ENCODE results near the gene ABLIM3. TPM values are rescaled to one million over a fixed set of nuclear protein-coding genes. Genes with fewer than 3 reads are reported as not detected.

The ABLIM3 gene
- total RNA-seq, 1 experiment from 2014 or later = 40.7 TPM

DNA sequence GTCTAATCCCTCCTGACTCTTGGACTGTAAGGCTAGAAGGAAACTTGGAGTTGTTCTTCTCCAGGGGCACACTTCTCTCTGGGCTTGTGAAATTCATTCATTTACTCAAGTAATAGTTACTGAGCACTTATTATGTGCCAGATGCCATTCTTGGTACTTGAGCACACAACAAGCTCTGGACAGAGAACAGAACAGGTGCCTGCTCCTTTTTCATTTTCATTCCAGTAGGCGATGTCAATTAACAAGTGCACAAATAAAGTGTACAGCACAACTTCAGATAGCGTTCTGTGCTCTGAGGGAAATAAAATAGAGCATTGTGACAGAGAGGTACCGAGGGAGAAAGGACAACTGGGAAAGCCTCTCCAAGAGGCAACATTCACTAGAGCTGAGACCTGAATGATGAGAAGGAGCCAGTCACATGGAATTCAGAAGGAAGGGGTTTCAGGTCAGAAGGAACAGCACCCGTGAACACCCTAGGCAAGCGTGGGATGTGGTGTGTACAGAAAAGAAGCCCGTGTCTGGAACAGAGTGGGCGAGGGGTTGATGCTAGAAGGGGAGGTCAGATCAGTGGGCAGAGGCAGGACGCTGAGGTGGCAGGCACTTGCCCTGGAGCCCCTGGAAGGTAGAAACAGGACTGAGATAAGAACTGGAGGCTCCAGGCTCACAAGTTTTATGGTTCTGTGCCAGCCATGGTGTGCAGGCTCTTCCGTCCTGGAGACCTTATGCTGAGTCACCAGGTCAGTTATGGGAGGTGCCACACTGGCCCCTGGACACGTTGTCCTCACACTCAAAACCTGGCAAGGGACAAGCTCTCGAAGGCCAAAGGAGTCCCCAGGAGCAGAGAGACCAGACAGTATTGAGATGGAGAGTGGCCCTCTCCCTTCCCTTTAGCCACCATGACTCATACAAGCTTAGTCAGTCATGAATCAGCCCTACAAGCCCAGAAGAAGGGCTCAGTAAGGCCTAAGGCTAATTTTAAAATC is 7.2 kb upstream of the ABLIM3 start:
- DNase-seq (ENCODE audit: low read depth) = peak; percentile 100

DNA sequence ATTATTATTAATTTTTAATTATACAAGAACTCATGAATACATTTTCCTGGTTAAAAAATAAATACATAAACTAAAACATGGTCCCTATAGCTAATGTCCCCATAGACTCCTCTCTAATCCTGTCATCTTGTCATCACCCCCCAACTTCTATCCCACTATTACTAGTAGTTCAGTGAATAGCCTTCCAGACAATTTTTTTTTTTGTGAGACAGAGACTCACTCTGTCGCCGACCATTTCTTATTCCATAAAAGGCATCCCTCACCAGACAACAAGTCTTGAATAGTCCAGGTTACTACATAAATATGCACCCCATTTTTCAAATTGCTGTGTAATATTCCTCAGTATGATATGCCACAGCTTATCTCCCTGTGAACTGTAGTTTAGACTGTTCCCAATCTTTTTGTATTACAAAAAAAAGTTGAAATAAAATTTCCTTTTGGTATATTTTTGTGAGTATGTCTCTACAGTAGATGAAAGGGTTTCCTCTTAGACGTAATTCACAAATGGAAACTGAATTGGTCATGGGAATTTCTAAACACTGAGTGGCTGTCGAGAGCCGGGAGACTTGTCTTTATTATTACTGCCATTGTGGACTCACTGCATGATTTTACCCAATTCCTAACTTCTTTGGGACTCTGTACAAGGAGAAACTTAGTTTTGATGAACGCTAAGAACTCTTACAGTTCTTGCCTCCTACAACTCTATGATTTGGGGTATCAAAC is 6.4 kb upstream of the ABLIM3 start:
- peak; percentile 77 for DNase-seq (ENCODE audit: low read depth)

DNA sequence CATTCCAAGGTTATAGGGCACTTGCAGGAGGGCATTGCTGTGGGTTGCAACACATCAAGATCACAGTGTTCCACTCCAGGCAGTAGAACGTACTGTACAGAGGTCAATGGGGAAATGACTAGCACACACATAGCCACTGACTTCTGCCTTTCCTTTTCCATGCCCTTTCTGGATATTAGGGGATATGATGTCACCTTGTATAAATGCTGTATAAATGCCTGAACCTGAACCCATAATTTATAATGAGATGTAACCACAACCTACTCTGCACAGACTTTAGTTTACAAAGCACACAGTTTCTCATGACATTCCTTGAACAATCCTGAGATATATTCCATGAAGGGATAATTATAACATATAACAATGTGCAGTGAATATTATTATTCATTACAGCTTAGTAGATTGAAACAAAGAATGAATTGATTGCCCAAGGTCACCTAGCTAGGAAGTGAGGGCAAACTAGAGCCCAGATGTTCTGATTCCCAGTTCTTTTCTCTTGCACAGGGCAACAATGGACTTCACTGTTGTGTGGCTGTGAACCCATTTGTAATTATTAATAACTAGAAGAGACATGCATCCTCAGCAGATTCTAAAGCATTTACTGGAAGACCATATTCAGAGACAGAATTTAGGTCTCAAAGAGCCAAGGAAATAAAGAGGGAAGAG is 5.6 kb upstream of the ABLIM3 start:
- DNase-seq (ENCODE audit: low read depth) = peak; percentile 96

DNA sequence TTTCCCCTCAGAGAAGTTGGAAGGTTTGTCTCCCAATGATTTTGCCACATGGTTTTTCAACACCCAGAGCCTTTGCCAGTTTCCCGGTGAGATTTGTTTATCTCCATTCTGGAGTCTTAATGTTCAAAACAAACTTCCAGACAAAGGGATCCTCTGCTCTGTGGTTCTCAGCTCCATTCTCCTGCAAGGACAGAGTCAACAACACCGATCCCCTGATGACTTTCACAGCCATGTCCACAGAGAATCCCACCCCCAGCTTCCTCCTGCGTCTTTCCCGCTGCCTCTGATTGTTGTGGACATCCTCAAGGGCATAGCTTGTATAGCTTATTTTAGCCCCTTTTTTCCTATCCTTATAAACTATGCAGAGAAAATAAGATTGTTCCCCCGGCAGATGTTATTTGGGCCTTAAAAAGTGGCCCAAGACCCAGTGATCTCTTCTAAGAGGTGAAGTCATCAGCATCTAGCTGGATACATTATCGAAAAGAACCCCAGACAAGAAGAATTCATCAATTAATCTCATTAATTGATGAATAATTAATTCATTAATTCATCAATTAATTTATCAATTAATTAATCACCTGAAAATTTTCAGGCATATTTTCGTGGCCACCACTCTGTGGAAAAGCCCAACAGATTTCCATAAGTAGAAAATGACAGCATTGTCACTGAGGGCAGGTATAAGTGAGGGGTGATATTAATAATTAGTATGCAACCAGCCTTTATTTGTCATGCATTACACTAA is 2.9 kb upstream of the ABLIM3 start:
- no peak for DNase-seq (ENCODE audit: low read depth)

DNA sequence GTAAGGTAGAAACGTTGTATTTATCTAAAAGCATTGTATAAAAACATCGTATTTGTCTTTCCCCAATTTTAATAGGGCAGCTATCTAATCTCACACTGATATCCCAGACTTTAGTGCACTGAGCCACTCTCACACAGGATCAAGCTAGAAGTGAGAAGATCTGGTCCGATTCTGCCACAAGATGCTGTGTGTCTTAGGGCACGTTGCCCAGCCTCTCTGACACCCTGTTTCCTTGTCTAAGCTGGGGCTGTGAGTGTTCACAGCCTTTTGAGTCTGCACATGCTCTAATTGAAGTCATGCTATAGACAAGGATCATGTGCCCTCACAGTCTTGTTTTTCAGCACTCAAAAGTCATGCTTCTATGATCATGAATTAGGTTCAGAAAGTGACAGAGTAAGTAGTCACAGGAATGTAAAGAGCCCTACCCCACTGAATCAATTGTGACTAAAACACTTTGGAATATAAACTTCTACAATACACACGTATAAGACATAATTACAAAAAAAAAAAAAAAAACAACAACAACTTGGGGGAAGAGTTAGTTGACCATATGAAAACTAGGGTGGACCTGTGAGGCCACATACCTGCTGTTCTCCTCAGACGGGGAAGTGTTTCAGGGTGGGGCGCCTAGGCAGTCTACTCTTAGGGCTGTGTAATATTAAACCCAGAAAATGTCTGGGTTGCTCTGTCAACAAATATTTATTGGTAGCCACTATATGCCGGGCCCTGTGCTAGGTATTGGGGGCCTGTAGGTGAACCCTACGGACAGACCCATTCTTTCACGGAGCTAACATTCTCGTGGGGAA is 893 bp upstream of the ABLIM3 start:
- DNase-seq (ENCODE audit: low read depth) = no peak

DNA sequence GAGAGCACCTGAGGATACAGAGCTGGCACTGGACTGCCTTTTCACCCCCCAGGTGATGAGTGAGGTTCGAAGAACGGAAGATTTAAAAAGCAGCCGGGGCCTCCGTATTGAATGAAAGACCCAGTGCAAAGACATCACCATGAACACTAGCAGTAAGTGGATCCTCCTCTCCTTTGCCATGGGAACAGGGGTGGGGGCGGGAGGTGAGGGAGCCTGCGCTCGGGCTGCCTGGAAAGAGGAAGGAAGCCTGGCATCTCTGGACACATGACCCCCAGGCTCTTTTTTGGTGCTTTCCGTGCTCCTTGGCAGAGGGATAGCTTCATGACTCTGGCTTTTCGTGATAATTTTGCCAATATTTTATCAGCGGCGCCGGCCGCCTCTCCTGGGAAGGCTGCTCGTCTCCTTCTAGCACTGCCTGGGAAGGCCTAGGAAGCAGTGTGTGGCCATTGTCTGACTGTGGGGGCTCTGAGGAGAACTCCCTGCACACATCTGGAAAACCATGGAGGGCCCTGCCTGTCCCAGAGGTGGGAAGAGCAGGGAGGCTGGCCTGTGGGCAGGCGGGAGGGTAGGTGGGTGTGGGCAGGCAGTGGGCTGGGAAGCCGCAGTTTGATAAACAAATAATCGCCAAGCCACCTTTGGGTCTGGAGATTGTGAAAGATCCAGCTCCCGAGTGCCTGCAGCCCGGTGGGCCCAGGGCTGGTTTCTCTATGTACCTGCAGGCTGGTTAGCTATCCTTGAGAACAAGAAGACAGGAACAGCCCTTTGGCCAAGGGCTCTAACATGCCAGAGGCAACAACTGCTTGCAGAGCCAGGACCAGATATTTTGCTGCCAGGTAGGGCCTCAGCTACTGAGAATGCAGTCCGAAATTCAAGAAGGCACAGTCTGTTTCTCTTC is 911 bp downstream of the ABLIM3 start:
- peak; percentile 76 for DNase-seq (ENCODE audit: low read depth)

DNA sequence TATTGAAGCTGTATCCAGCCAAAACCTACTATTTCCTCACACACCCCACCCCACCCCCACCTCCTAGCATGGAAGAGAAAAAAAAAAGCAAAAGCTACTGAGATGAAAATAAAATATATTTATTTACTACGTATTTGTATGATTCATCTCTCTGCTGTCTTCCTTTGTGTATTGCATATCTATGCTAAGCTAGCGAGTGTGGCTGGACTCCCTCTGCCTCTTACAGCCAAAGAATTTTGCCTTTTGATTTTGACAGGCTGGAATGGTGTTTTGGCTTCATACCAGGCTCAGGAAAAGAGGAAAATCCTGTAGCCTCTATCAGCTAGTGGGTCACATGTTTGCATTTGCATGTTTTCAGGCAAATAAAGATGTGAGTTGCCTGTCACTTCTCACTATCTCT is 2.2 kb downstream of the ABLIM3 start:
- peak; percentile 73 for DNase-seq (ENCODE audit: low read depth)

DNA sequence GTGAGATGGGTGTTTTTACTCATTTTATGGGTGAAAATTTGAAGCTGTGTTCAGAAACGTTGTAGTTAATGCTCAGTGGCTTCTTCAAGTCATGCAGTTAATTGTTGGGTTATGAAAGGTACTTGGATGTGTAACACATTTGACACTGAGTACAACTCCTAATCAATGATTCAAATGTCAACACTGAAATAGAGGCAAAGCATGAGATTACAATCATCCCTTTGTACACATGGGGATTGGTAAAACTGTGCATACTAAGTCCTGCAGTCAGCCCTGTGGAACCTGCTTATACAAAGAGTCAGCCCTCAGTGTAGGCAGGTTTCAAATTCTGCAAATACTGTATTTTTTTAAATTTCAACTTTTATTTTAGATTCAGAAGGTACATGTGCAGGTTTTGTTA is 3.3 kb downstream of the ABLIM3 start:
- DNase-seq (ENCODE audit: low read depth) = no peak

DNA sequence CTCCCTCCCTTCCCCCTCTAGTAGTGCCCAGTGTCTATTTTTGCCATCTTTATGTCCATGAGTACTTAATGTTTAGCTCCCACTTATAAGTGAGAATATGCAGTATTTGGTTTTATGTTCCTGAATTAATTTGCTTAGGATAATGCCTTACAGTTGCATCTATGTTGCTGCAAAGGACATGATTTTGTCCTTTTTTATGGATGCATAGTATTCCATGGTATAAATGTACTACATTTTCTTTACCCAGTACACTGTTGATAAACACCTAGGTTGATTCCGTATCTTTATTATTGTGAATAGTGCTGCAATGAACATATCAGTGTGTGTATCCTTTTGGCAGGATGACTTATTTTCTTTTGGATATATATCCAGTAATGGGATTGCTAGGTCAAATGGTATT is 3.8 kb downstream of the ABLIM3 start:
- DNase-seq (ENCODE audit: low read depth) = no peak

DNA sequence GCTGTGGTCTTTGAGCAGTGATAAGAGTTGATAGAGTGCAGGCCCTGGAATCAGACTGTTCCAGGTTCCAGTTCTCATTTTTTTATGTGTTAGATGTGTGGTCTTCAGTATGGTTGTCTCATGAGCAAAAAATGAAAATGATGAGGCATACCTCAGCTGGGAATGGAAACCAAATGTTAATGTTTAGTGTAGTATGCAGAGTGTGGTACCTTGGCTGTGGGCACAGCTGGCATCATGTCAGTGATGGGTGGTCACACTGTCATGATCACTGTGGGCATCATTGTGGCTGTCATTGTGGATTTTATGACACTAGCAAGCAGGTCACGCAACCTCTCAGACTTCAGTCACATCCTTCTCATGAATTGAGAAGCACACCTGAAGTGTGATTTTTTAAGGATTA is 6.4 kb downstream of the ABLIM3 start:
- peak; percentile 76 for DNase-seq (ENCODE audit: low read depth)

DNA sequence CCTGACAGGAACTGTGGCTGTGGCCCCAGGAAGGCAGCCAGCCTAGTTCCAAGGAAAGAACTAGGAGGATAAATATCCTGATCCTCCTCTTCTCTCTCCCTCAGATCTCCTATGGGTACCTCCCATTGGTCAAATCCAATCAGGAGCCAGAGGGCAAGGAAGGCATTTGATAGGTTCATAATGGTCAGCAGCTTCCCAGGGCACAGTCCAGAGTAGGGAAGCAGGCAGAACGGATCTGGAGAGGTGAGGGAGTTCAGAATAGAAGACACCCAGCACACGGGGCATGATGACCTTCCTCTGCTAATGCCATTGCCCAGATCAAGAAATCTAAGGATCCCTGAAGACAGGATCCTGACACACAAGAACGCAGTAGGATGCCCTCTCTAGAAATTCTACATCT is 8.6 kb downstream of the ABLIM3 start:
- DNase-seq (ENCODE audit: low read depth) = peak; percentile 62

DNA sequence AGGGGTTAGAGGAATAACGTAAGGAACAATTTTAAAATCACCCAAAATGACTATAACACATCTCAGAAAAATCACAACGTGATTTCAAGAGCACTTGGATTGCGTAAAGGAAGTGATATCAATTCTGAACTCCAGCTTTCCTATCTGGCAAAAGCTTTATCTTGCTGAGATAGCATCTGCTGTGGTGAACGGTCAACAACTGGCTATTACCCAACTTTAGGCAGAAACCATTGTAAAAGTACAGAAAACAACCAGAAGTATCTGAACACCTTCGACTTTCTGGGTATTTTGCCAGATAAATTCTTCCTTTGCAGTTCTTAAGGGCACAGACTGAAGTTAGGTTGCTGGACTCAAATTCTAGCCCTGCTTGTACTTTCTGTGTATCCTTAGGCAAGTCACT is 9.2 kb downstream of the ABLIM3 start:
- peak; percentile 75 for DNase-seq (ENCODE audit: low read depth)

DNA sequence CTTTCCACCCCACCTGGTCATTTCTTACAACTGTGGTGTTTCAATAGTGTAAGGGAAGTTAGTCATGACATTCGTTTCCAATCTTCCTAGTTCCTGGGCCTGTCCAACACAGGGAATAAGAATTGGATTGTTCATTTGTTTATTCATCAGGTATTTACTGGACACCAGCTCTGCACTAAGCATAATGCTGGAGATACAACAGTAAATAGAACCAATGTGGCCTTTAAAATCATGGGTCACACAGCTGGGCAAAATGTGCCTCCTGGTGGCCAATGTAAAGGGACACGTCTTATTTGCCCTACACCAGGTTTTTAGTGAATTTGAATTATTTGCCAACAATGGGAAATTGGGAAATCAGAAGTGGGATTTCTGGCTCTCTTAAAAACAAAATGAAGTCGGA is 10.4 kb downstream of the ABLIM3 start:
- DNase-seq (ENCODE audit: low read depth) = peak; percentile 74

DNA sequence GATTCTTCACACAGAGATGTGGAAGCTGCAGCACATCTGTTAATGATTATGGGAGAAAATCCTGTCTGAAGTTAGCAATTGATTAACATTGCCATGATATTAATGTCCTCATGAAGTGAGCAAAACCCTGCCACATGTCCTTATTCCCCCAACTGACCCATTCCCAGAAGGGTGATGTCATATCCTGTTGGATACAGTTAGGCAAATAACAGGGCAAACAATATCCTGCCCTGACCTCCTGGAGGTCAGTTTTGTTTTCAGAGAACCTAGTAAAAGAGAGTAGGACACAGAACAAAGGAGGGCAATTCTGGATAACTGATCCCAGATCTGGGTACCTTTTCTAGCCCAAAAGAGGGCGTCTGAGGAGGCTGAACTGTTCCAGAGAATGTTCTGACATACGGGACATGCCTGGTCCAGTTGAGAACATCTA is 11.0 kb downstream of the ABLIM3 start:
- DNase-seq (ENCODE audit: low read depth) = peak; percentile 77

DNA sequence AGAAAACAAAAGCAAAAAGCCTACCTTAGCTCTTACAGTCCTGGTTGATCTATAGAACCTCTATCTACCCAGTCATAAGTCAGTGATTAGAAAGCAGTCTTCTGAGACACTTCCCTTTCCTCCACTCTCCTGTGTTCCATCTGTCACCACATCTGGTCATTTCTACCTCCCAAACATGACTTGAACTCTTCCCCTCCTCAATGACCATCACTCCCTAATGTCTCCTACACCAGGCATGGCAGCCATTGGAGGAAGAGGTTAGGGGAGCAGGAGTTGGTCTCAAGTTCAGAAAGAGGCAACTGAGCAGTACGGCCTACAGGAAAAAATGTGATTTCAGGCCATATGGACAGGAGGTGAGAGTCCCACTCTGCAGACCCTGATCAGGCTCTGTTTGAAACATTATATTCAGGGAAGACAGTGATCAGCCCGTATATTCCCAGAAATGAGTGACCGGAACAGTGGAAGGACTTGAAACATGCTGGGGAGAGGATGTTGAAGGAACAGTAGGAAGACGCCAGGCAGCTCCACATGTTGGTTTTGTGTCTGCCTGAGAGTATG is 12.0 kb downstream of the ABLIM3 start:
- no peak for DNase-seq (ENCODE audit: low read depth)

DNA sequence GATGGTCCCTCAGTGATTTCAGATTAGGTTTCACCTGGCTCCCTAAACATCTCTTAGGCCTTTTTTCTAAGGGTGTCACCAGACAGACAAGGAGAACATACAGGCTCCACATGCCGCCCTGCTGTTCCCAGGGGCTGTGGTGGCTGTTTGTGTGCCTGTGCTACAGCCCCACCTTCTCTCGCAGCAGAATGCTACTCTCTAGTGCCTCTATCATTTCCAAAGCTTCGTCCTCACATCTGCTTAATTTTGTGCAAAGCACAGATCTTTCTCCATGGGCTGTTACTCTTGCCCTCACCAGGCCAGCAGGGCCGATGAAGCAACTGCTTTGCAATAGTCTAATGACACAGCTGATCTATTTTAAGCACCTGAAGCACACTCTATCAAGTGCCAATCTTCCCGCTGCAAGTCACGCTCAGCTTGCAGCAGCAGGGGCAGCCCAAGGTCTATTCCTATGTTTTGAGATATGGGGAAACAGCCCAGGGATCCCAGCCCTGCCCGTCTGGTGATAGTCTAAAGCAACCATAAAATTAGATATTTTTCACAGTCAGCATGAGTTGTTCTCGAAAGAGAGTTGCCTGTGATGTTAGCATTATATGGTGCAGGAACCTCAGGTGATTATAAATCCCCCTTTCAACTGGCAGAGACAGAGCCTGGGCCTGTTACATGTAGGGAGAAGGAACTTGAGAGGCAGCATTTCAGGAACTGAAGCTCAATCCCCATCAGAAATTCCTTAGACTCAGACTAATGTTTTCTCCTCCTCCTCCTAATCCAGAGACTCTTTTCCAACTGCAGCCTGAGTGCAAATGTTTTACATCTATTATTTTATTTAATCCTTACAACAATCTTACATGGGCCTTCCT is 12.7 kb downstream of the ABLIM3 start:
- peak; percentile 77 for DNase-seq (ENCODE audit: low read depth)

DNA sequence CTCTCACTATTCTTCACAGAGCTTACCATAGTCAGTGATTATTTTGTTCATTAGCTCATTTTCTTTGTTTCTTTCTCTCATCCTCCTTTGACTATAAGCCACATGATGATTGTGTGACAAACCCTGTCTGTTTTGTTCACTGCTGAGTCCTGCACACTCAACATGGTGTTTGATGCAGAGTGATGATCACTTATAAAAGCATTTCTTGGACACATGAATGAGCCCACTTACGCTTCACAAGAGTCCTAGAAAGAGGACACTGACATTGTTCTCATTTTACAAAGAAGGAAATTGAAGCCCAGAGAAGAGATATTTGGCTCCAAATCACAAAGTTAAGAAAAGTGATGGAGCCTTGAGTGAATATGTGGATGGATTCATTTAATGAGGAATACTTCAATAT is 13.4 kb downstream of the ABLIM3 start:
- no peak for DNase-seq (ENCODE audit: low read depth)

DNA sequence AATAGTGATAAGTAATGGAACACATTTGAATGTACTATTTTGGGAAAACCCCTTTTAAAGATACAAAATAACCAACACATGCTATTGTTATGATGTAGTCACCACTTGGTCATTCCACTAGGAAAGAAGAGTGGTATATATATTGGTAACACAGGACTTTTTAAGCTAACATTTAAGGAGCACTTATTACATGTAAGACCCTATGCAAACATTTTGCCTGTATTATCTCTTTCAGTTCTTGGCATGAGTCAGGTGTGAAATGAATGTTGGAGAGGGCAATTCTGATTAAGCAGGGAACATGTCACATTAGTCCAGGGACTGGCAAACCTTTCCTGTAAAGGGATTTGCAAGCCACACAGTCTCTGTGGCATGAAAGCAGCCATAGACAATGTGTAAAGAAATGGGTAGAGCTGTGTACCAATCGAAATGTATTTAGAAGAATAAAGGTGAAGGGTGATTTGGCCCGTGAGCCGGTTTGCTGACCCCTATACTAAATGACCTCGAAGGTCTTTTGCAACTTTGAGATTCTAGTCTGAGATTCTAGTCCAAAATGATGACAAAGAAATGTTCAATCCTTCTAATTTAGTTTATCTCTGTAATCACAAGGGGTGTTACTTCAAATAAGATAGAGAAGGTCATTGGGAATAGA is 15.3 kb downstream of the ABLIM3 start:
- DNase-seq (ENCODE audit: low read depth) = no peak

Data from M059J (cell line).